Erythroblast (primary cell): ENCODE results near the gene EPHB1.
"Not testable (repeated sequence)": the region's sequence is repeated elsewhere in the genome, so short reads cannot be mapped to it uniquely, and the experiment has no call there.

Source experiments
- DNase-seq, 2 experiments: peaks; one replicate each; lab custom pipeline; 2025; lab: John Stamatoyannopoulos, UW
- GATA1 ChIP-seq: IDR thresholded peaks from 2 replicates; pipeline ENCODE4 v1.6.1; 2011; ENCODE audit warnings: low read depth, mild to moderate bottlenecking, control low read depth, low read length, moderate library complexity
- POLR2A ChIP-seq: IDR thresholded peaks from 2 replicates; pipeline ENCODE4 v1.6.1; 2011; ENCODE audit warnings: mild to moderate bottlenecking, low read length

EPHB1 gene

GRCh38 chr3:135087782-135088181 lies 292.7 kb downstream of the EPHB1 start:
- no peak for DNase-seq
- TF ChIP-seq POLR2A = no peak
- no peak for TF ChIP-seq GATA1

GRCh38 chr3:135089451-135089850 lies 294.4 kb downstream of the EPHB1 start:
- TF ChIP-seq GATA1 (no peak), POLR2A (no peak)
- DNase-seq = no peak

- DNase-seq = no peak
- no peak for TF ChIP-seq GATA1
- TF ChIP-seq POLR2A = no peak
These were observed 295.1 kb downstream of the EPHB1 start for GRCh38 chr3:135090020-135090717.

GRCh38 chr3:135091946-135092345 lies 296.9 kb downstream of the EPHB1 start:
- no peak for DNase-seq
- TF ChIP-seq POLR2A = no peak
- no peak for TF ChIP-seq GATA1

- no peak for TF ChIP-seq GATA1
- no peak for TF ChIP-seq POLR2A
These were observed 298.1 kb downstream of the EPHB1 start for GRCh38 chr3:135093121-135093520.

GRCh38 chr3:135097276-135097946 lies 302.4 kb downstream of the EPHB1 start:
- DNase-seq = no peak
- TF ChIP-seq POLR2A = no peak
- no peak for TF ChIP-seq GATA1

More at GRCh38 chr3:135093121-135093520, 298.1 kb downstream of the EPHB1 start:
- no peak for DNase-seq

- TF ChIP-seq GATA1 (no peak), POLR2A (no peak)
These were observed 304.8 kb downstream of the EPHB1 start for GRCh38 chr3:135099734-135100355.

GRCh38 chr3:135100366-135100765 lies 305.3 kb downstream of the EPHB1 start:
- DNase-seq = no peak
- TF ChIP-seq POLR2A (no peak), GATA1 (no peak)

More at GRCh38 chr3:135099734-135100355, 304.8 kb downstream of the EPHB1 start:
- DNase-seq = no peak

GRCh38 chr3:135103917-135104316 lies 308.9 kb downstream of the EPHB1 start:
- TF ChIP-seq GATA1 (no peak), POLR2A (no peak)
- no peak for DNase-seq

GRCh38 chr3:135106445-135106844 lies 311.4 kb downstream of the EPHB1 start:
- peak; percentile 3 to 13 for DNase-seq
- TF ChIP-seq POLR2A (no peak), GATA1 (no peak)

GRCh38 chr3:135107043-135107442 lies 312.0 kb downstream of the EPHB1 start:
- no peak for TF ChIP-seq GATA1
- no peak for TF ChIP-seq POLR2A
- DNase-seq = no peak

GRCh38 chr3:135109681-135110080 lies 314.6 kb downstream of the EPHB1 start:
- no peak for DNase-seq
- TF ChIP-seq POLR2A = no peak
- TF ChIP-seq GATA1 = no peak

GRCh38 chr3:135114551-135114950 lies 319.5 kb downstream of the EPHB1 start:
- not testable (repeated sequence) for DNase-seq

GRCh38 chr3:135117977-135118376 lies 322.9 kb downstream of the EPHB1 start:
- no peak for DNase-seq
- TF ChIP-seq POLR2A (no peak), GATA1 (no peak)

GRCh38 chr3:135118792-135119191 lies 323.7 kb downstream of the EPHB1 start:
- DNase-seq = no peak
- no peak for TF ChIP-seq GATA1
- TF ChIP-seq POLR2A = no peak
